H1 (cell line): Measurements from ENCODE around the gene TMEM140. TPM values are rescaled to one million over a fixed set of nuclear protein-coding genes. Genes with fewer than 3 reads are reported as not detected.

ENCODE experiments used
- CHD2 ChIP-seq: IDR thresholded peaks from 2 replicates; pipeline ENCODE4 v1.6.1; 2012; ENCODE audit warnings: low read length, improper control_type of control experiment
- CHD7 ChIP-seq: fragments of 300-600 bp; sonication (generic); IDR thresholded peaks from 2 replicates; pipeline ENCODE4 v1.7.1; 2012; ENCODE audit warnings: low read length, moderate library complexity, mild to moderate bottlenecking, inconsistent platforms; ENCODE audit not compliant: insufficient replicate concordance
- GABPA ChIP-seq: IDR thresholded peaks from 2 replicates; pipeline ENCODE4 v1.6.1; 2011; ENCODE audit warnings: mild to moderate bottlenecking, low read length, moderate library complexity, borderline replicate concordance; ENCODE audit not compliant: insufficient read depth
- POLR2A ChIP-seq, 2 experiments: IDR thresholded peaks; 1 replicate in 1 of 2; 2 replicates in 1 of 2; pipeline ENCODE4 v1.6.1; 2011; ENCODE audit warnings: low read depth in 2 of 2, low read length in 2 of 2, mild to moderate bottlenecking in 2 of 2; ENCODE audit errors: control extremely low read depth in 1 of 2
- POLR2AphosphoS5 ChIP-seq: IDR thresholded peaks from 2 replicates; pipeline ENCODE4 v1.6.1; 2011; ENCODE audit warnings: low read depth, low read length
- SIX5 ChIP-seq: IDR thresholded peaks from 2 replicates; pipeline ENCODE4 v1.6.1; 2011; ENCODE audit warnings: mild to moderate bottlenecking, low read depth, low read length
- SP1 ChIP-seq: IDR thresholded peaks from 2 replicates; pipeline ENCODE4 v1.6.1; 2011; ENCODE audit warnings: low read depth, low read length
- SRF ChIP-seq: IDR thresholded peaks from 2 replicates; pipeline ENCODE4 v1.6.1; 2011; ENCODE audit warnings: mild to moderate bottlenecking, low read depth, low read length, moderate library complexity
- TAF1 ChIP-seq: IDR thresholded peaks from 2 replicates; pipeline ENCODE4 v1.6.1; 2011; ENCODE audit warnings: mild to moderate bottlenecking, low read depth, low read length
- TEAD4 ChIP-seq: IDR thresholded peaks from 2 replicates; pipeline ENCODE4 v1.6.1; 2012; ENCODE audit warnings: low read depth, low read length, inconsistent platforms, mixed read lengths
- polyA plus RNA-seq, 7 experiments: library from polyadenylated mRNA; depleted of rRNA in 3 of 7; stranded (reverse) in 5 of 7; unstranded in 2 of 7; fragments of >200 nt in 5 of 7; fragments of 200-250 nt in 2 of 7; gene quantifications; 1 replicate in 5 of 7; 2 replicates in 1 of 7; 4 replicates in 1 of 7; pipeline versions ENCODE4 v1.2.1 to v1.2.3, GENCODE V29; 2011 to 2013; ENCODE audit warnings: missing spikeins in 2 of 7, mixed read lengths in 2 of 7
- total RNA-seq: library from RNA; stranded (reverse); fragmentation: NEBNext Ultra II Directional; extraction: Animal tissue kit (Norgen Biotek cat#: 25700); gene quantifications from 2 replicates; pipeline ENCODE4 v1.2.1, GENCODE V29; 2021
- TF ChIP-seq, protein P1 (sequence below): IDR thresholded peaks from 2 replicates; pipeline ENCODE4 v1.6.1; 2012; ENCODE audit warnings: low read length, inconsistent platforms

TMEM140 gene
- total and polyA plus RNA-seq, 2 of the 8 experiments (the other 6 are each of a cell fraction or from before 2014, with no cell fraction given): not detected

DNA sequence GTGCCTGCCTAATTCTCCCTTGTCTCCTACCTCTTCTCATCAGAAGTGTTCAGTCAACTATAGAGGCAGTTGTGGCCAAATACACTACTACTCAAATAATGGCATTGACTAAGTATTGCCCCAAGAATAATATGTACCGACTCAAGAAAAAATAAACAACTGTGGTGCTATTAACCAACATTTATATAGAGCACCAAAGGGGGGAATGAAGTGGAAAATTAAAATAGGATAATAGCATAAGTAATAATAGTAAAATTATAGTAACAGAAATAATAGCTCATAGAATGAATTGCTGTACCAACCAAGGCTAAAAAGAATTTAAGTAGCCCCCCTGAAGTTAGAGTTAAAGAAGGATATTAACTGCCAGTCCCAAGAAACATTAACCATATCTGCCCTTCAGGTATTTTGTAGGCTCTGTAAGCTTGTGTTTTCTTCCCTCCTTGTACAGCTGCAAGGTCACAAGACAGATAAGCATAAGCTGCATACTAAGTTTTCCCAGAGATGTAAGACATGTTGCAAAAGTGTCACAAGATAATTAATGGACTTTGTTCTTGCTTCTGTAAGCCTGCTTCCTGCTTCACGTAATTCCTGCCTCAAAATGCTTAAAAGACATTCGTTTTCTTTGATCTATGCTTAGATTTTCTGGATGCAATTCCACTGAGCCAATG is 33.5 kb downstream of the TMEM140 start (continued):
- TF ChIP-seq CHD7: no peak
- no peak for TF ChIP-seq SRF
- no peak for TF ChIP-seq SP1
- TF ChIP-seq CHD2: no peak
- TF ChIP-seq TEAD4: no peak
- TF ChIP-seq TAF1: no peak
- no peak for TF ChIP-seq GABPA
- no peak for TF ChIP-seq SIX5
- TF ChIP-seq POLR2A (IDR thresholded peaks at IDR 0.05; ENCODE audit: control extremely low read depth in 1 of 2, low read depth in 2 of 2, low read length in 2 of 2): no peak
- TF ChIP-seq, protein P1, sequence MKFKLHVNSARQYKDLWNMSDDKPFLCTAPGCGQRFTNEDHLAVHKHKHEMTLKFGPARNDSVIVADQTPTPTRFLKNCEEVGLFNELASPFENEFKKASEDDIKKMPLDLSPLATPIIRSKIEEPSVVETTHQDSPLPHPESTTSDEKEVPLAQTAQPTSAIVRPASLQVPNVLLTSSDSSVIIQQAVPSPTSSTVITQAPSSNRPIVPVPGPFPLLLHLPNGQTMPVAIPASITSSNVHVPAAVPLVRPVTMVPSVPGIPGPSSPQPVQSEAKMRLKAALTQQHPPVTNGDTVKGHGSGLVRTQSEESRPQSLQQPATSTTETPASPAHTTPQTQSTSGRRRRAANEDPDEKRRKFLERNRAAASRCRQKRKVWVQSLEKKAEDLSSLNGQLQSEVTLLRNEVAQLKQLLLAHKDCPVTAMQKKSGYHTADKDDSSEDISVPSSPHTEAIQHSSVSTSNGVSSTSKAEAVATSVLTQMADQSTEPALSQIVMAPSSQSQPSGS: no peak
- no peak for TF ChIP-seq POLR2AphosphoS5
